Activated naive CD4-positive, alpha-beta T cell treated with anti-CD3 and anti-CD28 coated beads, Interleukin-2, amount 50 U/mL, for 16 hours (primary cell): ENCODE measurements around the gene SCN4B.
A peak's percentile ranks its signal among the peaks of the same experiment; 100 is the strongest.
"Not testable (repeated sequence)": the region's sequence is repeated elsewhere in the genome, so short reads cannot be mapped to it uniquely, and the experiment has no call there.

Experiments used
- DNase-seq: peaks from one replicate; pipeline ENCODE4 v3.0.0-alpha.2; 2020

SCN4B gene

GRCh38 chr11:118152552-118153471 lies at the start of gene SCN4B:
Gene SCN4B (minus strand): TSS chr11:118152823. CDS start chr11:118152673, 150 bp downstream.
- peak; percentile 22 for DNase-seq

GRCh38 chr11:118201966-118202365 lies 49.3 kb upstream of the SCN4B start:
- DNase-seq: no peak

- no peak for DNase-seq
These were observed 48.5 kb upstream of the SCN4B start for GRCh38 chr11:118200901-118201680.

- DNase-seq: no peak
These were observed 47.9 kb upstream of the SCN4B start for GRCh38 chr11:118200497-118200896.

- no peak for DNase-seq
These were observed 46.5 kb upstream of the SCN4B start for GRCh38 chr11:118199135-118199534.

GRCh38 chr11:118198370-118198769 lies 45.7 kb upstream of the SCN4B start:
- DNase-seq: peak; percentile 85

- no peak for DNase-seq
These were observed 42.4 kb upstream of the SCN4B start for GRCh38 chr11:118194835-118195627.

GRCh38 chr11:118193910-118194566 lies 41.4 kb upstream of the SCN4B start:
- no peak for DNase-seq

- DNase-seq: not testable (repeated sequence)
These were observed 40.2 kb upstream of the SCN4B start for GRCh38 chr11:118192817-118193216.

GRCh38 chr11:118190942-118191506 lies 38.4 kb upstream of the SCN4B start:
- DNase-seq: not testable (repeated sequence)

- DNase-seq: no peak
These were observed 33.9 kb upstream of the SCN4B start for GRCh38 chr11:118186346-118187107.

GRCh38 chr11:118184784-118185579 lies 32.4 kb upstream of the SCN4B start:
- no peak for DNase-seq

- DNase-seq: not testable (repeated sequence)
These were observed 31.1 kb upstream of the SCN4B start for GRCh38 chr11:118183691-118184090.

- DNase-seq: no peak
These were observed 27.7 kb upstream of the SCN4B start for GRCh38 chr11:118180300-118180703.

GRCh38 chr11:118176778-118177134 lies 24.1 kb upstream of the SCN4B start:
- no peak for DNase-seq

GRCh38 chr11:118175993-118176777 lies 23.6 kb upstream of the SCN4B start, which contains the start of gene SCN2B:
Gene SCN2B (minus strand): TSS chr11:118176639. CDS start chr11:118176431, 208 bp downstream.
- no peak for DNase-seq

GRCh38 chr11:118175031-118175992 lies 22.7 kb upstream of the SCN4B start:
- no peak for DNase-seq

GRCh38 chr11:118174006-118174567 lies 21.5 kb upstream of the SCN4B start:
- DNase-seq: no peak
